HL-60/S4 treated with retinoic acid at 250 ng/mL for 4 days and 3 days (cell line): ENCODE results near the gene LMAN1.

Source experiments
- in situ Hi-C: fragments of 300-500 bp; cut with MboI; formaldehyde crosslinking; loops from 2 replicates; pipeline ENCODE4 v1.7.0; 2022; ENCODE audit warnings: low sequenced_read_pairs

The LMAN1 gene

GRCh38 chr18:59305295-59305694 is 53.8 kb downstream of the LMAN1 start:
- in situ Hi-C loops: no loop called here

GRCh38 chr18:59303656-59304195 is 55.3 kb downstream of the LMAN1 start:
- in situ Hi-C loops: no loop called here

- in situ Hi-C loops: no loop called here
Observed at GRCh38 chr18:59303006-59303405, 56.1 kb downstream of the LMAN1 start.

DNA sequence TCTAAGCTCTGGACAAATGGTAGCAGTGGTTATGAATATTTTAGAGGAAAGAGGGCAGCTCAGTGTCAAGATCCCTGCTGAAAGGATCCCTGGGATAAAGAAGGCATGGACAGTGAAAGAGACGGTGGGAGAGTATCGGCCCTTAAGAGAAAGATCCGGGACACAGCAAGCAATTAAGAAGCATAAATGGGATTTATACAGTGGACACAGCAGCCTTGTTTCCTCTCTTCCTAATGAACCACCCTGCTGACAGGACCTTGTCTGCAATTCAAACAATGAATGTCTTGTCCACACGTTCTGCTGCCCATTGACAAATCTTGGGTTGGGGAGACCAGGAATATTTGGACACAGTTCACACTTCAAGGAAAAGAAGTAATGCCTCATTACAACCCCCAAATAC is 57.1 kb downstream of the LMAN1 start:
- in situ Hi-C loops: no loop called here

DNA sequence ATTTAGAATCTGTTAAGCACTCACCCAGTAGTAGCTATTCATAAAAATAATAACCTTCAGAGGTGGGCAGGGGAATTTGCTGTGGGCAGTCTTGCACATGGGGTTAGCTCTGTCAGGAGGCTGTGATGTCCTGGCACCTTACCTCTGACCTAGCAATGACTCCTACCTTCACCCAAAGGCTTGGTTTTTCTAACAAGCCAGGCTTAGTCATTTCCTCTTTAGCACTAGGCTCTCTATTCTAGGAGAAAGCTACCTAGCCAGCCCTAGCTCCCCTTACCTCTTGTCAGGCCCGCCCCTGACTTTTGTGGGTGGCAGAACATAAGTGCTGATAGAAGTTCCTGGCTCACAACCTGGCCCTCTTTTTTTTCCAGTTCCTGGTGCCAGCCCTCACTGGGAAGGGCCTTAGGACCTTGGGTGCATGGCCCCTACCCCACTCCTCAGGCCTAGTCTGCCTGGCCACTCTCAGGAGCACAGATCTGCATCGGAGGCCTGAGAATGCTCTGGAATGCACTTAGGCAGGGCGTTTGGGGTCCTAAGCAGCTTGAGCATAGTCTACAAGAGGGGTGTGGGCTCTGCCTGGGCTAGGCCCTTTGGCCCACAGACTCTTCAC is 58.3 kb downstream of the LMAN1 start:
- in situ Hi-C loops: no loop called here

- in situ Hi-C loops: no loop called here
Observed at GRCh38 chr18:59298871-59299270, 60.2 kb downstream of the LMAN1 start.

- in situ Hi-C loops: no loop called here
Observed at GRCh38 chr18:59293317-59293716, 65.7 kb downstream of the LMAN1 start.

DNA sequence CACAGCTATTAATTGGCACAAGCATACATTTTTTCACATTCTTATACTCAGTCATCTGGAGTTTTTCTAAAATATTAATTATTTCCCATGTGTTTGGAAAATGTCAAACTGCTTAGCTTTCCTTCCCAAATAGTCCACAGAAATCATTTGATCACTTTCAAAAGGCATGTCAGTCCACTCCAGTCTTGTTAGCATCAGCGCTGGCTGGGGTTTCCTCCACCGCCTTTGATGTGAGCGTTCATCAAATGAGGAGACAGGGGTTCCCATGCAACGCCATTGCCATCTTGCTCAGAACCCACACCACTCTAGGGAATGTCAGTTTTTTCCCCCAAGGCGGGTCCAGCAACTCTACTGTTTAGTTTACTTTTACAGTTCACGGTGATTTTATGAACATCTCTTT is 72.7 kb downstream of the LMAN1 start:
- in situ Hi-C loops: no loop called here

GRCh38 chr18:59282341-59282740 is 76.7 kb downstream of the LMAN1 start:
- in situ Hi-C loops: no loop called here

DNA sequence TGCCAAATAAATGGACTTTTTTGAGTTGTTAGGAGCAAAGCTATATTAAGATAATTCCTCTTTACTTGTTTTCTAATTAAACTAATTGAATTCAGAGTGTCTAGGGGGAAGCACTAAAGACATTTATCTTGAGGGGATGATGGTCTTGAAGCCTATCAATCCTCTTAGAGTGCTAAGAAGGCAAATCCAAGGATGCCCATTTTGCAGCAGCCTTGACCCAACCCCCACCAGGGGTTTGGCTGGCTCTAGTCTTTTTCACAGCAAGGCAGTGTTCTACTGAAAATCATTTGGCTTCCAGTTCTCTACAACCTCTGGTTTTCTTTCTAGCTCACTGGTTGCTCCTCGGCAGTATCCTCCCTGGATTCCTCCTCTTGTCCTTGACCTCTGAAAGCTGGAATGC is 79.3 kb downstream of the LMAN1 start:
- in situ Hi-C loops: no loop called here

GRCh38 chr18:59279193-59279592 is 79.9 kb downstream of the LMAN1 start:
- in situ Hi-C loops: no loop called here

GRCh38 chr18:59278793-59279192 is 80.3 kb downstream of the LMAN1 start:
- in situ Hi-C loops: no loop called here
